Measurements from ENCODE around the gene ZNF341. TPM values are rescaled to one million over a fixed set of nuclear protein-coding genes. Genes with fewer than 3 reads are reported as not detected.
A peak's percentile ranks its signal among the peaks of the same experiment; 100 is the strongest.

The ZNF341 gene
- total and polyA plus RNA-seq, 9 of the 15 experiments (the other 6 are each of a cell fraction or from before 2014, with no cell fraction given) = 0.08 to 2.6 (median 1.0) TPM

GRCh38 chr20:33719989-33720709 lies 11.6 kb upstream of the ZNF341 start, which contains the start of gene PXMP4 (continued):
- TF ChIP-seq GABPB2 (CRISPR knock-in tag; conservative IDR thresholded peaks at IDR 0.05) = no peak
- TF ChIP-seq ZNF778 (CRISPR knock-in tag; IDR thresholded peaks at IDR 0.05) = no peak
- TF ChIP-seq SP1 (CRISPR knock-in tag; IDR thresholded peaks at IDR 0.05) = peak; percentile 83
- TF ChIP-seq SMARCA4 (IDR thresholded peaks at IDR 0.05) = no peak
- TF ChIP-seq, protein P1, sequence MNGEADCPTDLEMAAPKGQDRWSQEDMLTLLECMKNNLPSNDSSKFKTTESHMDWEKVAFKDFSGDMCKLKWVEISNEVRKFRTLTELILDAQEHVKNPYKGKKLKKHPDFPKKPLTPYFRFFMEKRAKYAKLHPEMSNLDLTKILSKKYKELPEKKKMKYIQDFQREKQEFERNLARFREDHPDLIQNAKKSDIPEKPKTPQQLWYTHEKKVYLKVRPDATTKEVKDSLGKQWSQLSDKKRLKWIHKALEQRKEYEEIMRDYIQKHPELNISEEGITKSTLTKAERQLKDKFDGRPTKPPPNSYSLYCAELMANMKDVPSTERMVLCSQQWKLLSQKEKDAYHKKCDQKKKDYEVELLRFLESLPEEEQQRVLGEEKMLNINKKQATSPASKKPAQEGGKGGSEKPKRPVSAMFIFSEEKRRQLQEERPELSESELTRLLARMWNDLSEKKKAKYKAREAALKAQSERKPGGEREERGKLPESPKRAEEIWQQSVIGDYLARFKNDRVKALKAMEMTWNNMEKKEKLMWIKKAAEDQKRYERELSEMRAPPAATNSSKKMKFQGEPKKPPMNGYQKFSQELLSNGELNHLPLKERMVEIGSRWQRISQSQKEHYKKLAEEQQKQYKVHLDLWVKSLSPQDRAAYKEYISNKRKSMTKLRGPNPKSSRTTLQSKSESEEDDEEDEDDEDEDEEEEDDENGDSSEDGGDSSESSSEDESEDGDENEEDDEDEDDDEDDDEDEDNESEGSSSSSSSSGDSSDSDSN (IDR thresholded peaks at IDR 0.05; ENCODE audit: borderline replicate concordance in 1 of 2, low read depth in 2 of 2, low read length in 2 of 2) = 0 out of 4 replicates have a peak, but pooled peaks have one; percentile 27 to 35
- no peak for TF ChIP-seq MCM5 (IDR thresholded peaks at IDR 0.05; ENCODE audit: low read depth)
- TF ChIP-seq MEIS2 (IDR thresholded peaks at IDR 0.05; ENCODE audit: partially characterized antibody) = peak; percentile 53
- TF ChIP-seq, protein P2, sequence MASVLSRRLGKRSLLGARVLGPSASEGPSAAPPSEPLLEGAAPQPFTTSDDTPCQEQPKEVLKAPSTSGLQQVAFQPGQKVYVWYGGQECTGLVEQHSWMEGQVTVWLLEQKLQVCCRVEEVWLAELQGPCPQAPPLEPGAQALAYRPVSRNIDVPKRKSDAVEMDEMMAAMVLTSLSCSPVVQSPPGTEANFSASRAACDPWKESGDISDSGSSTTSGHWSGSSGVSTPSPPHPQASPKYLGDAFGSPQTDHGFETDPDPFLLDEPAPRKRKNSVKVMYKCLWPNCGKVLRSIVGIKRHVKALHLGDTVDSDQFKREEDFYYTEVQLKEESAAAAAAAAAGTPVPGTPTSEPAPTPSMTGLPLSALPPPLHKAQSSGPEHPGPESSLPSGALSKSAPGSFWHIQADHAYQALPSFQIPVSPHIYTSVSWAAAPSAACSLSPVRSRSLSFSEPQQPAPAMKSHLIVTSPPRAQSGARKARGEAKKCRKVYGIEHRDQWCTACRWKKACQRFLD (CRISPR knock-in tag; IDR thresholded peaks at IDR 0.05) = peak; percentile 81
- TF ChIP-seq TOE1 (IDR thresholded peaks at IDR 0.05; ENCODE audit: borderline replicate concordance) = no peak
- TF ChIP-seq TOE1 (CRISPR knock-in tag; IDR thresholded peaks at IDR 0.05; ENCODE audit: borderline replicate concordance, low read depth) = 0 out of 2 replicates have a peak, but pooled peaks have one; percentile 39
- TF ChIP-seq TEAD2 (tag; IDR thresholded peaks at IDR 0.05) = no peak
- no peak; the same call in 1 of the 2 replicates for TF ChIP-seq CREB1 (IDR thresholded peaks at IDR 0.05)
- peak; percentile 78; the same call in 1 of the 2 replicates for TF ChIP-seq CREB1 (CRISPR knock-in tag; IDR thresholded peaks at IDR 0.05)
- TF ChIP-seq ZNF75A (CRISPR knock-in tag; IDR thresholded peaks at IDR 0.05) = no peak
- peak; percentile 90 for TF ChIP-seq CXXC5 (CRISPR knock-in tag; IDR thresholded peaks at IDR 0.05)
- TF ChIP-seq ZNF695 (CRISPR knock-in tag; IDR thresholded peaks at IDR 0.05) = no peak
- TF ChIP-seq, protein P3, sequence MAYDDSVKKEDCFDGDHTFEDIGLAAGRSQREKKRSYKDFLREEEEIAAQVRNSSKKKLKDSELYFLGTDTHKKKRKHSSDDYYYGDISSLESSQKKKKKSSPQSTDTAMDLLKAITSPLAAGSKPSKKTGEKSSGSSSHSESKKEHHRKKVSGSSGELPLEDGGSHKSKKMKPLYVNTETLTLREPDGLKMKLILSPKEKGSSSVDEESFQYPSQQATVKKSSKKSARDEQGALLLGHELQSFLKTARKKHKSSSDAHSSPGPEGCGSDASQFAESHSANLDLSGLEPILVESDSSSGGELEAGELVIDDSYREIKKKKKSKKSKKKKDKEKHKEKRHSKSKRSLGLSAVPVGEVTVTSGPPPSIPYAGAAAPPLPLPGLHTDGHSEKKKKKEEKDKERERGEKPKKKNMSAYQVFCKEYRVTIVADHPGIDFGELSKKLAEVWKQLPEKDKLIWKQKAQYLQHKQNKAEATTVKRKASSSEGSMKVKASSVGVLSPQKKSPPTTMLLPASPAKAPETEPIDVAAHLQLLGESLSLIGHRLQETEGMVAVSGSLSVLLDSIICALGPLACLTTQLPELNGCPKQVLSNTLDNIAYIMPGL (CRISPR knock-in tag; IDR thresholded peaks at IDR 0.05) = no peak
- TF ChIP-seq, protein P4, sequence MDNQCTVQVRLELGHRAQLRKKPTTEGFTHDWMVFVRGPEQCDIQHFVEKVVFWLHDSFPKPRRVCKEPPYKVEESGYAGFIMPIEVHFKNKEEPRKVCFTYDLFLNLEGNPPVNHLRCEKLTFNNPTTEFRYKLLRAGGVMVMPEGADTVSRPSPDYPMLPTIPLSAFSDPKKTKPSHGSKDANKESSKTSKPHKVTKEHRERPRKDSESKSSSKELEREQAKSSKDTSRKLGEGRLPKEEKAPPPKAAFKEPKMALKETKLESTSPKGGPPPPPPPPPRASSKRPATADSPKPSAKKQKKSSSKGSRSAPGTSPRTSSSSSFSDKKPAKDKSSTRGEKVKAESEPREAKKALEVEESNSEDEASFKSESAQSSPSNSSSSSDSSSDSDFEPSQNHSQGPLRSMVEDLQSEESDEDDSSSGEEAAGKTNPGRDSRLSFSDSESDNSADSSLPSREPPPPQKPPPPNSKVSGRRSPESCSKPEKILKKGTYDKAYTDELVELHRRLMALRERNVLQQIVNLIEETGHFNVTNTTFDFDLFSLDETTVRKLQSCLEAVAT (IDR thresholded peaks at IDR 0.05) = peak; percentile 86 to 99
- TF ChIP-seq, protein P5, sequence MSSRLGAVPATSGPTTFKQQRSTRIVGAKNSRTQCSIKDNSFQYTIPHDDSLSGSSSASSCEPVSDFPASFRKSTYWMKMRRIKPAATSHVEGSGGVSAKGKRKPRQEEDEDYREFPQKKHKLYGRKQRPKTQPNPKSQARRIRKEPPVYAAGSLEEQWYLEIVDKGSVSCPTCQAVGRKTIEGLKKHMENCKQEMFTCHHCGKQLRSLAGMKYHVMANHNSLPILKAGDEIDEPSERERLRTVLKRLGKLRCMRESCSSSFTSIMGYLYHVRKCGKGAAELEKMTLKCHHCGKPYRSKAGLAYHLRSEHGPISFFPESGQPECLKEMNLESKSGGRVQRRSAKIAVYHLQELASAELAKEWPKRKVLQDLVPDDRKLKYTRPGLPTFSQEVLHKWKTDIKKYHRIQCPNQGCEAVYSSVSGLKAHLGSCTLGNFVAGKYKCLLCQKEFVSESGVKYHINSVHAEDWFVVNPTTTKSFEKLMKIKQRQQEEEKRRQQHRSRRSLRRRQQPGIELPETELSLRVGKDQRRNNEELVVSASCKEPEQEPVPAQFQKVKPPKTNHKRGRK (tag; IDR thresholded peaks at IDR 0.05) = no peak
- TF ChIP-seq, protein P6, sequence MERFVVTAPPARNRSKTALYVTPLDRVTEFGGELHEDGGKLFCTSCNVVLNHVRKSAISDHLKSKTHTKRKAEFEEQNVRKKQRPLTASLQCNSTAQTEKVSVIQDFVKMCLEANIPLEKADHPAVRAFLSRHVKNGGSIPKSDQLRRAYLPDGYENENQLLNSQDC (CRISPR knock-in tag; IDR thresholded peaks at IDR 0.05) = no peak

All from K562 (cell line).